GM19438 (cell line): ENCODE measurements around the gene CACUL1.
"Not testable (repeated sequence)": the region's sequence is repeated elsewhere in the genome, so short reads cannot be mapped to it uniquely, and the experiment has no call there.

Experiments
- ATAC-seq: cut with Tn5 transposase; IDR thresholded peaks from one replicate; pipeline ENCODE4 v1.9.1; 2021; ENCODE audit warnings: low read depth; ENCODE audit not compliant: unreplicated experiment

CACUL1 gene

DNA sequence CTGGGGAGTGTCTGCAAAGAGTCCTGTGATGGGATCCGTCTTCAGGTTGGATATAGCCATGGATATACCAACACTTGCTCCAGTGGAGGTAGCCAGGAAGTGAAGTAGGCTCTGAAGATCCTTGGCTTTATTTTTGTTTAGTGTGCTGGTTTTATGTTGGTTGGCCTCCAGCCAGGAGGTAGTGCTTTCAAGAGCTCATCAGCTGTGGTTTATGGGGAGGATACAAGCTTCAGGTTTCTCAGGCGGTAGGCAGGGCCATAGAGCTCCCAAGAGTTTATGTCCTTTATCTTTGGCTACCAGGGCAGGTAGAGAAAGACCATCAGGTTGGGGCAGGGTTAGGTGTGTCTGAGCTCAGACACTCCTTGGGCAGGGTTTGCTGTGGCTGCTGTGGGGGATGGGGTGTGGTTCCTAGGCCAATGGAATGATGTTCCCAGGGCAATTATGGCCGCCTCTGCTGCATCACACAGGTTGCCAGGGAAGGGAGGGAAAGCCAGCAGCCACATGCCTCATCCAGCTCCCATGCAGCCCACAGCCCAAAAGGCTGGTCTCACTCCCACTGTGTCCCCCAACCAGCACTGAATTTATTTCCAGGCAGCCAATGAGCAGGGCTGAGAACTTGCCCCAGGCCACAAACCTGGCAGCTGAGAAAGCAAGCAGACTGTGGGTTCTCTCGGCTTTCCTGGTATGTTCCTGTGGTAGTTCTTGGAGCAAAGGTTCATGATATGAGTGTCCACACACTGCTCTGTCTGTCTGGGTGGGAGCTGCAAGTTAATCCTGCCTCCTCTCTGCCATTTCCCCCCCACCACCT is 92.3 kb downstream of the CACUL1 start:
- no peak for ATAC-seq

- ATAC-seq = no peak
Observed at GRCh38 chr10:118658762-118659161, 96.0 kb downstream of the CACUL1 start.

DNA sequence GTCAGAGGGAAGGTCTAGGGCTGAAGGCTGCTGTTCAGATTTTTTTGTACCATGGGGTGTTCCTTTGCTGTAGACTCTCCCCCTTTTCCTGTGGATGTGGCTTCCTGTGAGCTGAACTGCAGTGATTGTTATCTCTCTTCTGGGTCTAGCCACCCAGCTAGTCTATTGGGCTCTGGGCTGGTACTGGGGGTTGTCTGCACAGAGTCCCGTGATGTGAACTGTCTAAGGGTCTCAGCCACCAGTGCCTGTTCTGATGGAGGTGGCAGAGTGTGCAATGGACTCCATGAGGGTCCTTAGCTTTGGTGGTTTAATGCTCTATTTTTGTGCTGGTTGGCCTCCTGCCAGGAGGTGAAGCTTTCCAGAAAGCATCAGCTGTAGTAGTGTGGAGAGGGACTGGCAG is 96.6 kb downstream of the CACUL1 start:
- ATAC-seq = not testable (repeated sequence)

DNA sequence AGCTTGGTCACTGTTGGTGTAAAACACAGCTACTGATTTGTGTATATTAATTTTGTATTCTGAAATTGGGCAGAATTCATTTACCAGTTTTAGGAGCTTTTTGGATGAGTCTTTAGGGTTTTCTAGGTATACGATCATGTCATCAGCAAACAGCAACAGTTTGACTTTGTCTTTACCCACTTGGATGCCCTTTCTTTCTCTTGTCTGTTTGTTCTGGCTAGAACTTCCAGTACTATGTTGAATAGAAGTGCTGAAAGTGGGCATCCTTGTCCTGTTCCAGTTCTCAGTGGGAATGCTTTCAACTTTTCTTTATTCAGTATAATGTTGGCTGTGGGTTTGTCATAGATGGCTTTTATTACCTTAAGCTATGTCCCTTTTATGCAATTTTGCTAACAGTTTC is 109.5 kb downstream of the CACUL1 start:
- not testable (repeated sequence) for ATAC-seq

DNA sequence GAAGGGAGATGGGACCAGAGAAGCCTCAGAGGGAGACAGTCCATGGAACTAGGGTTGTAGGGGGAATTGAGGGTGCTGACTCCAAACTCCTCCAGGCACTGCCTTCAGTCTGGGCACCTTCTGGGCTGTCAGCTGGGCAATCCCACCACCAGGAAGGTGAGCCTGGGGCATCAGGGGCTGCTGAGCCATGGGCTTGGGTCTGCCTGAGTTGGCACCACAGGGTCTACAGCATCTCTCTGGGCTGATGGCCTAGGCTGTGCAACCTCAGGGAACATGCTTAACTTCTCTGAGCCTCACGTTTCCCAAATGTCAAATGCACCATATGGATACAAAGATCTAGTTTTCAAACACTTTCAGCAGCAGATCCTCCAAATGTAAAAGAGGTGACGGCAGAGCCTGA is 112.5 kb downstream of the CACUL1 start:
- ATAC-seq = no peak

- ATAC-seq = no peak
Observed at GRCh38 chr10:118638680-118639079, 116.1 kb downstream of the CACUL1 start.

GRCh38 chr10:118635674-118636402 is 118.9 kb downstream of the CACUL1 start:
- no peak for ATAC-seq

- no peak for ATAC-seq
Observed at GRCh38 chr10:118633786-118634185, 121.0 kb downstream of the CACUL1 start.

DNA sequence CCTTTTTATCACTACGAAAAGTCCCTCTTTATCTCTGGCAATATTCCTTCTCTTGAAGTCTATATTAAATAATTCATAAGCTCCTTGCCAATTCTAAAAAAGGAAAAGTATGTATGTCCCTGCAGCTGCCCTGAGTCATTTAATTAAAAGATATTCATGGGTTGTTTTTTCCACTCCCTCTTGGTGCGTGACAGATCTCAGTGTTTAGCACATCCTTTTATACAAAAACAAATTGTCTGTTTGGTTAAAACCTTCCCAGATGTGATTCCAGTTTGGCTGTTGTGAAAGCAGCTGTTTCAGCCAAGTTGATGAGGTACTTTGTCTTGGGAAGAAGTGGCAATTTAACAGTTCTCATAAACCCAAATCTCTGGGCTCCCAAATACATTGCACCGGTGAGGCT is 125.6 kb downstream of the CACUL1 start:
- ATAC-seq = no peak

DNA sequence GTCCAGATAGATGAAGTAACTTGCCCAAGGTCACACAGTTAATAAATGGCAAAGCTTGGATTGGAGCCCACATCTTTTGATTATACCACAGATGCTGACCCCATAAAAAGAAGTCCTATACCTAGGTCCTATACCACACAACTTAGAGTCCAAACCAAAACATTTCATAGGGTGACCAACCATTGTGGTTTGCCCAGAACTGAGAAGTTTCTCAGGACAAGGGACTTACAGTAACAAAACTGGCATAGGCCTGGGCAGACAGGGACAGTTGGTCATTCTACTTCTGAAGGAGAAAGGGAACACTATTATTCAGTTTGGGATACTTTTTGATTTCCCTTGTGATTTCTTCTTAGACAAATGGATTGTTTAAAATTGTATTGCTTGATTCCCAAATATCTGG is 126.4 kb downstream of the CACUL1 start:
- ATAC-seq = no peak

GRCh38 chr10:118626953-118627352 is 127.8 kb downstream of the CACUL1 start:
- ATAC-seq = no peak
